Measurements from ENCODE around the gene MYO18B. TPM values are rescaled to one million over a fixed set of nuclear protein-coding genes. Genes with fewer than 3 reads are reported as not detected.

MYO18B gene
- total RNA-seq, 1 donor from 2014 or later = 144 TPM

DNA sequence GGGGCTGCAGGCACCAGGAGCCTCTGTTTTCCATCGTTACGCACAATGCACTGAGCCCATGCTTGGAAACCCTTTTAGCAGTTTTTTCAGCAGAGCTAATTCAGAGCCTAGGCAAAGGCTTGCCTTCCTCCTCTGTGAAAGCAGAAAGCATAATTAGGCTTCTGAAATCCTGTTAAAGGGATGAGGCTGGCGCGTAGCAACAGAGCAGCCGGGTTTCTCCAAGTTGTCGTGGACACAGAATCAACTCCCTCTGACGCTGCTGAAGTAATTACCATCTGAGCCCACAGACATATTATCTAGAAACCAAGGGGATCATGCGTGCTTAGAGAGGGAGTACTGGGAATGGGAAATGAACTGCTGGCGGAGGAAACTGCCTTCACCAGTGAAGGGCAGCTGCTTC lies 85.4 kb downstream of the MYO18B start:
- H3K4me3 ChIP-seq (ENCODE audit: low read length in 3 of 3) = no peak overlapping the region
- peaks cover 48 to 72% (median 59%) of the 10 kb centered on the region in 3 donors for H3K36me3 ChIP-seq (ENCODE audit: control insufficient read depth in 3 of 3, insufficient read depth in 3 of 3, low read length in 3 of 3)

GRCh38 chr22:25828422-25828821 lies 86.4 kb downstream of the MYO18B start:
- H3K4me1 ChIP-seq (ENCODE audit: control insufficient read depth in 3 of 3, insufficient read depth in 3 of 3, low read length in 3 of 3) = peaks cover 8 to 20% (median 13%) of the 10 kb centered on the region in 3 donors
- peaks cover 48 to 69% (median 61%) of the 10 kb centered on the region in 3 donors for H3K36me3 ChIP-seq (ENCODE audit: control insufficient read depth in 3 of 3, insufficient read depth in 3 of 3, low read length in 3 of 3)
- H3K27me3 ChIP-seq (ENCODE audit: control insufficient read depth in 3 of 3, insufficient read depth in 3 of 3, low read length in 3 of 3) = no peaks in the 10 kb centered on the region

More for the DNA sequence above, 85.4 kb downstream of the MYO18B start:
- H3K9me3 ChIP-seq (ENCODE audit: control insufficient read depth in 3 of 3, low read length in 3 of 3) = peaks cover 0 to 2% (median 0%) of the 10 kb centered on the region in 3 donors
- H3K4me1 ChIP-seq (ENCODE audit: control insufficient read depth in 3 of 3, insufficient read depth in 3 of 3, low read length in 3 of 3) = peaks cover 2 to 11% (median 3%) of the 10 kb centered on the region in 3 donors
- H3K27me3 ChIP-seq (ENCODE audit: control insufficient read depth in 3 of 3, insufficient read depth in 3 of 3, low read length in 3 of 3) = no peaks in the 10 kb centered on the region
- H3K9ac ChIP-seq (ENCODE audit: low read depth in 1 of 3, low read length in 3 of 3) = no peak overlapping the region
- no peak overlapping the region for H3K27ac ChIP-seq (ENCODE audit: low read depth, low read length)

GRCh38 chr22:25829237-25829636 lies 87.2 kb downstream of the MYO18B start:
- H3K27me3 ChIP-seq (ENCODE audit: control insufficient read depth in 3 of 3, insufficient read depth in 3 of 3, low read length in 3 of 3) = no peaks in the 10 kb centered on the region
- H3K9me3 ChIP-seq (ENCODE audit: control insufficient read depth in 3 of 3, low read length in 3 of 3) = peaks cover 0 to 2% (median 0%) of the 10 kb centered on the region in 3 donors
- H3K4me3 ChIP-seq (ENCODE audit: low read length in 3 of 3) = no peak overlapping the region
- no peak overlapping the region for H3K9ac ChIP-seq (ENCODE audit: low read depth in 1 of 3, low read length in 3 of 3)
- peaks cover 45 to 69% (median 59%) of the 10 kb centered on the region in 3 donors for H3K36me3 ChIP-seq (ENCODE audit: control insufficient read depth in 3 of 3, insufficient read depth in 3 of 3, low read length in 3 of 3)
- H3K27ac ChIP-seq (ENCODE audit: low read depth, low read length) = no peak overlapping the region
- H3K4me1 ChIP-seq (ENCODE audit: control insufficient read depth in 3 of 3, insufficient read depth in 3 of 3, low read length in 3 of 3) = peaks cover 12 to 27% (median 18%) of the 10 kb centered on the region in 3 donors

More at GRCh38 chr22:25828422-25828821, 86.4 kb downstream of the MYO18B start:
- no peak overlapping the region for H3K27ac ChIP-seq (ENCODE audit: low read depth, low read length)
- peaks cover 0 to 2% (median 0%) of the 10 kb centered on the region in 3 donors for H3K9me3 ChIP-seq (ENCODE audit: control insufficient read depth in 3 of 3, low read length in 3 of 3)
- no peak overlapping the region for H3K9ac ChIP-seq (ENCODE audit: low read depth in 1 of 3, low read length in 3 of 3)
- H3K4me3 ChIP-seq (ENCODE audit: low read length in 3 of 3) = no peak overlapping the region

DNA sequence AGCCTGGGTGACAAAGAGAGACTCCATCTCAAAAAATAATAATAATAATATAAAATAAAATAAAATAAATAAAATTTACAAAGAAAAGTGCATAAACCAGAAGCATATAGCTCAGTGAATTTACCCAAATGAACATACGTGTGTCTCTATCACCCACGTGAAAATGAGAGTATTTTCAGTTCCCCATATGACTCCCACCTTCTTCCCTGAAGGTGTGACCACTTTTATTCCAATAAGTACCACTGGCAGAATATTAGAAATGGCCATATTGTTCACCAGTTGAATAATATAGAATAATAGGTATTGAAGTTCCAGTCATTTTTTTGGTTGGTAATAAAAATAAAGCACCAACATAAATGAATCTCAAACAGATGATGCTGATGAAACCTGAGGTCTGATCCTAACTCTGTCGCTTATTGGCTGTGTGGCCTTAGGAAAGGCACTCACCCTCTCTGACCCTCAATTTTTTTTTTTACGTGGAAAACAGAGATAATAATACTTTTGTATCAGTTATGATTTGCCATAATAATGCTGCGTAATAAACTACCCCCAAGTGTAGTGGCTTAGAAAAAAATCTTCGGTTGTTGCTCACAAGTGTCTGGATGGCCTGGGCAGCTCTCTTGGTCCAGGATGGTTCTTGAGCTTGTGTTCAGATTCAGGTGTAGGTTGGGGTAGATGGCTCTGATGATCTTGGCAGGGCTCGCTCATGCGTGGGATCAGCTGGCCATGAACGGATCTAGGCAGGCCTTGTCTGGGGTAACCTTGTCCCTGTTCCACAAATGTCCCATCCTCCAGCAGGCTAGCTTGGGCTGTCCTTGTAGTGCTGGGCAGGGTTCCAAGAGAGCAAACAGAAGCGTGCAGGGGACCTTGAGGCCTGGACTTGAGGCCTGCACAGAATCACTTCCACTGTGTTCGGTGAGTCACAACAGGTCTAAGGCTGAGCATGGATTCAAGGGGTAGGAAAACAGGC lies 88.1 kb downstream of the MYO18B start:
- no peak overlapping the region for H3K9ac ChIP-seq (ENCODE audit: low read depth in 1 of 3, low read length in 3 of 3)
- H3K9me3 ChIP-seq (ENCODE audit: control insufficient read depth in 3 of 3, low read length in 3 of 3) = peaks cover 0 to 2% (median 0%) of the 10 kb centered on the region in 3 donors
- no peak overlapping the region for H3K27ac ChIP-seq (ENCODE audit: low read depth, low read length)
- H3K36me3 ChIP-seq (ENCODE audit: control insufficient read depth in 3 of 3, insufficient read depth in 3 of 3, low read length in 3 of 3) = peaks cover 43 to 68% (median 57%) of the 10 kb centered on the region in 3 donors
- H3K4me3 ChIP-seq (ENCODE audit: low read length in 3 of 3) = no peak overlapping the region
- H3K4me1 ChIP-seq (ENCODE audit: control insufficient read depth in 3 of 3, insufficient read depth in 3 of 3, low read length in 3 of 3) = peaks cover 12 to 30% (median 18%) of the 10 kb centered on the region in 3 donors
- no peaks in the 10 kb centered on the region for H3K27me3 ChIP-seq (ENCODE audit: control insufficient read depth in 3 of 3, insufficient read depth in 3 of 3, low read length in 3 of 3)

DNA sequence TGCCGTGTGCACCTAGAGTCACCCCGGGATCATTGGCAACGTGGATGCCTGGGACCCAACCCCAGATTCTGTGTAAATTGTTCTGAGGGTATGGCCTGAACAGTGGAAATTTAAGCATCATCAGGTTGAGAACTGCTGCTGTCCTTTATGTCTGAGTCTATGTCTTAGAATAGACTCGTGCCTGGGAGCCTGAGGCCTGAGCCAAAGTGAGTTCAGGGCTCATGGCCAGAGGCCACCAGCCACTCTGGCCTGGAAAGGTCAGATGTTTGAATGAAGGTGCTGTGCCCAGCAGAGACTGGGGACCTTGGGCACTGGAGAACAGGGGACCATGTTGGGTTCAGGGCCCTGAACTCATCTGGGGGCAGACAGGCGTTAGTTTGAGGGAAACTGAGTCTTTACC lies 91.1 kb downstream of the MYO18B start:
- Histone ChIP-seq H3K9ac (ENCODE audit: low read depth in 1 of 3, low read length in 3 of 3) (peak overlapping the region in 1 of 3 donors; percentile 58), H3K4me1 (ENCODE audit: control insufficient read depth in 3 of 3, insufficient read depth in 3 of 3, low read length in 3 of 3) (peaks cover 16 to 40% (median 32%) of the 10 kb centered on the region in 3 donors), H3K27me3 (ENCODE audit: control insufficient read depth in 3 of 3, insufficient read depth in 3 of 3, low read length in 3 of 3) (no peaks in the 10 kb centered on the region), H3K9me3 (ENCODE audit: control insufficient read depth in 3 of 3, low read length in 3 of 3) (peaks cover 0 to 2% (median 0%) of the 10 kb centered on the region in 3 donors), H3K36me3 (ENCODE audit: control insufficient read depth in 3 of 3, insufficient read depth in 3 of 3, low read length in 3 of 3) (peaks cover 36 to 53% (median 47%) of the 10 kb centered on the region in 3 donors), H3K27ac (ENCODE audit: low read depth, low read length) (peak overlapping the region; percentile 32), H3K4me3 (ENCODE audit: low read length in 3 of 3) (peak overlapping the region in 1 of 3 donors; percentile 29)

DNA sequence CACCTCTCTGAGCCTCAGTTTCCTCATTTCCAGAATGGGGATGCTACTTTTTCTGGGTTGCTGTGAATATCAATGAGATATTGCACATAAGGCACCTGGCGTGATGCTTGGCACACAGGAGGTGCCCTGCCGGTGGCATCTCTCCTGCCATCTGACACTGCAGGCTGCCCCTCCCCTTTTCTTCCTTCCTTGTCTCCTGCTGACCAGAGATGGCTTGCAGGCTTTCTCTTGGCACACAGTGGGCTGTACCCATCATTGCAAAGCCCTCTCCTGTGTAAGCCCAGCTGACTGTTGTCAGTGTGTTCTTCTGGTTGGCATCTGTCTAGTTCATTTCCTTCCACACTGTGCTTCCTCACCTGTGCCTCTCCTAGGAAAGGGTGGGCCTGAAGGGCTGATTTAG lies 91.7 kb downstream of the MYO18B start:
- no peaks in the 10 kb centered on the region for H3K27me3 ChIP-seq (ENCODE audit: control insufficient read depth in 3 of 3, insufficient read depth in 3 of 3, low read length in 3 of 3)
- no peak overlapping the region for H3K4me3 ChIP-seq (ENCODE audit: low read length in 3 of 3)
- H3K9ac ChIP-seq (ENCODE audit: low read depth in 1 of 3, low read length in 3 of 3) = peak overlapping the region in 1 of 3 donors; percentile 58
- peaks cover 16 to 45% (median 38%) of the 10 kb centered on the region in 3 donors for H3K4me1 ChIP-seq (ENCODE audit: control insufficient read depth in 3 of 3, insufficient read depth in 3 of 3, low read length in 3 of 3)
- H3K27ac ChIP-seq (ENCODE audit: low read depth, low read length) = no peak overlapping the region
- H3K36me3 ChIP-seq (ENCODE audit: control insufficient read depth in 3 of 3, insufficient read depth in 3 of 3, low read length in 3 of 3) = peaks cover 31 to 54% (median 44%) of the 10 kb centered on the region in 3 donors
- H3K9me3 ChIP-seq (ENCODE audit: control insufficient read depth in 3 of 3, low read length in 3 of 3) = peaks cover 0 to 2% (median 0%) of the 10 kb centered on the region in 3 donors

- Histone ChIP-seq H3K4me3 (ENCODE audit: low read length in 3 of 3) (no peak overlapping the region), H3K27me3 (ENCODE audit: control insufficient read depth in 3 of 3, insufficient read depth in 3 of 3, low read length in 3 of 3) (no peaks in the 10 kb centered on the region), H3K9me3 (ENCODE audit: control insufficient read depth in 3 of 3, low read length in 3 of 3) (no peaks in the 10 kb centered on the region), H3K9ac (ENCODE audit: low read depth in 1 of 3, low read length in 3 of 3) (no peak overlapping the region), H3K36me3 (ENCODE audit: control insufficient read depth in 3 of 3, insufficient read depth in 3 of 3, low read length in 3 of 3) (peaks cover 25 to 55% (median 38%) of the 10 kb centered on the region in 3 donors), H3K27ac (ENCODE audit: low read depth, low read length) (no peak overlapping the region), H3K4me1 (ENCODE audit: control insufficient read depth in 3 of 3, insufficient read depth in 3 of 3, low read length in 3 of 3) (peaks cover 16 to 51% (median 46%) of the 10 kb centered on the region in 3 donors)
Observed at GRCh38 chr22:25834490-25834889, 92.5 kb downstream of the MYO18B start.

GRCh38 chr22:25835348-25835747 lies 93.4 kb downstream of the MYO18B start:
- Histone ChIP-seq H3K27me3 (ENCODE audit: control insufficient read depth in 3 of 3, insufficient read depth in 3 of 3, low read length in 3 of 3) (no peaks in the 10 kb centered on the region), H3K4me3 (ENCODE audit: low read length in 3 of 3) (no peak overlapping the region), H3K9ac (ENCODE audit: low read depth in 1 of 3, low read length in 3 of 3) (no peak overlapping the region), H3K9me3 (ENCODE audit: control insufficient read depth in 3 of 3, low read length in 3 of 3) (no peaks in the 10 kb centered on the region), H3K4me1 (ENCODE audit: control insufficient read depth in 3 of 3, insufficient read depth in 3 of 3, low read length in 3 of 3) (peaks cover 16 to 57% (median 54%) of the 10 kb centered on the region in 3 donors), H3K36me3 (ENCODE audit: control insufficient read depth in 3 of 3, insufficient read depth in 3 of 3, low read length in 3 of 3) (peaks cover 29 to 54% (median 40%) of the 10 kb centered on the region in 3 donors), H3K27ac (ENCODE audit: low read depth, low read length) (no peak overlapping the region)

GRCh38 chr22:25837288-25837900 lies 95.4 kb downstream of the MYO18B start:
- H3K27me3 ChIP-seq (ENCODE audit: control insufficient read depth in 3 of 3, insufficient read depth in 3 of 3, low read length in 3 of 3) = no peaks in the 10 kb centered on the region
- peaks cover 32 to 48% (median 45%) of the 10 kb centered on the region in 3 donors for H3K36me3 ChIP-seq (ENCODE audit: control insufficient read depth in 3 of 3, insufficient read depth in 3 of 3, low read length in 3 of 3)
- H3K4me3 ChIP-seq (ENCODE audit: low read length in 3 of 3) = no peak overlapping the region
- H3K9ac ChIP-seq (ENCODE audit: low read depth in 1 of 3, low read length in 3 of 3) = no peak overlapping the region
- H3K9me3 ChIP-seq (ENCODE audit: control insufficient read depth in 3 of 3, low read length in 3 of 3) = no peaks in the 10 kb centered on the region
- peak overlapping the region; percentile 41 for H3K27ac ChIP-seq (ENCODE audit: low read depth, low read length)
- peaks cover 14 to 56% (median 51%) of the 10 kb centered on the region in 3 donors for H3K4me1 ChIP-seq (ENCODE audit: control insufficient read depth in 3 of 3, insufficient read depth in 3 of 3, low read length in 3 of 3)
